AML-193 (cell line): ENCODE measurements around the gene OCIAD1.

Experiments used
- DNase-seq, 2 experiments: peaks; one replicate each; lab custom pipeline; 2025; lab: John Stamatoyannopoulos, UW

The OCIAD1 gene

GRCh38 chr4:48891028-48891619 lies 60.2 kb downstream of the OCIAD1 start:
- DNase-seq: no peak

GRCh38 chr4:48896845-48897244 lies 66.0 kb downstream of the OCIAD1 start:
- DNase-seq: no peak

- peak; percentile 73 to 75 for DNase-seq
These were observed 68.0 kb downstream of the OCIAD1 start for GRCh38 chr4:48898733-48899431.

GRCh38 chr4:48899432-48899749 lies 68.5 kb downstream of the OCIAD1 start:
- DNase-seq: no peak

- DNase-seq: no peak
These were observed 69.1 kb downstream of the OCIAD1 start for GRCh38 chr4:48899950-48900349.

GRCh38 chr4:48901196-48901595 lies 70.3 kb downstream of the OCIAD1 start:
- no peak for DNase-seq

GRCh38 chr4:48902266-48902665 lies 71.4 kb downstream of the OCIAD1 start:
- DNase-seq: no peak

- DNase-seq: no peak
These were observed 73.2 kb downstream of the OCIAD1 start for GRCh38 chr4:48904101-48904500.

- no peak for DNase-seq
These were observed 73.8 kb downstream of the OCIAD1 start for GRCh38 chr4:48904541-48905142.

- DNase-seq: no peak
These were observed 74.6 kb downstream of the OCIAD1 start for GRCh38 chr4:48905363-48906015.

- DNase-seq: peak; percentile 58 to 64
These were observed 75.6 kb downstream of the OCIAD1 start, which contains the start of gene OCIAD2 for GRCh38 chr4:48906206-48907173. Gene OCIAD2, minus strand, starts transcription at chr4:48906774. Its CDS starts 2,225 bp downstream, at chr4:48904549.

- no peak for DNase-seq
These were observed 77.0 kb downstream of the OCIAD1 start for GRCh38 chr4:48907706-48908477.

- no peak for DNase-seq
These were observed 77.8 kb downstream of the OCIAD1 start for GRCh38 chr4:48908687-48909086.

- DNase-seq: no peak
These were observed 78.8 kb downstream of the OCIAD1 start for GRCh38 chr4:48909697-48910096.

GRCh38 chr4:48910511-48910910 lies 79.6 kb downstream of the OCIAD1 start:
- no peak for DNase-seq
